ENCODE results near the gene PIP5K1A.

PIP5K1A gene

GRCh38 chr1:151289080-151289935, 91.0 kb downstream of the PIP5K1A start:
- no peak for DNase-seq (ENCODE audit: low spot score)

GRCh38 chr1:151289991-151290708, 91.8 kb downstream of the PIP5K1A start:
- no peak for DNase-seq (ENCODE audit: low spot score)

GRCh38 chr1:151290709-151291303, 92.5 kb downstream of the PIP5K1A start:
- no peak for DNase-seq (ENCODE audit: low spot score)

- no peak for DNase-seq (ENCODE audit: low spot score)
Observed at GRCh38 chr1:151292207-151293030, 94.1 kb downstream of the PIP5K1A start.

GRCh38 chr1:151293093-151293492, 94.7 kb downstream of the PIP5K1A start:
- no peak for DNase-seq (ENCODE audit: low spot score)

GRCh38 chr1:151294742-151295462, 96.5 kb downstream of the PIP5K1A start:
- DNase-seq (ENCODE audit: low spot score) = no peak
